Stimulated activated CD8-positive, alpha-beta memory T cell treated with anti-CD3 and anti-CD28 coated beads, Interleukin-15, amount 100 ng/mL, for 4 hours (primary cell): ENCODE data around the gene LRRC39.
"Not testable (repeated sequence)": the region's sequence is repeated elsewhere in the genome, so short reads cannot be mapped to it uniquely, and the experiment has no call there.

Experiments
- DNase-seq, 2 donors: peaks; one replicate each; pipeline ENCODE4 v3.0.0-alpha.2; 2020; ENCODE audit warnings: low read depth in 2 of 2

Gene LRRC39

GRCh38 chr1:100178091-100178490, at the start of gene LRRC39:
TSS of gene LRRC39 (minus strand) at chr1:100178256. CDS start at chr1:100168516, 9,740 bp downstream.
- no peak for DNase-seq

GRCh38 chr1:100222428-100222827, 44.4 kb upstream of the LRRC39 start:
- DNase-seq, result no peak

- DNase-seq, result no peak
Observed at GRCh38 chr1:100219883-100220282, 41.8 kb upstream of the LRRC39 start.

- no peak for DNase-seq
Observed at GRCh38 chr1:100219457-100219856, 41.4 kb upstream of the LRRC39 start.

GRCh38 chr1:100217834-100218233, 39.8 kb upstream of the LRRC39 start:
- DNase-seq, result no peak

GRCh38 chr1:100215101-100215500, 37.0 kb upstream of the LRRC39 start:
- no peak for DNase-seq

GRCh38 chr1:100213141-100213540, 35.1 kb upstream of the LRRC39 start:
- DNase-seq, result no peak

GRCh38 chr1:100206301-100206700, 28.2 kb upstream of the LRRC39 start:
- no peak for DNase-seq

GRCh38 chr1:100205593-100205992, 27.5 kb upstream of the LRRC39 start:
- not testable (repeated sequence) for DNase-seq

- DNase-seq, result not testable (repeated sequence)
Observed at GRCh38 chr1:100205103-100205502, 27.0 kb upstream of the LRRC39 start.

- not testable (repeated sequence) for DNase-seq
Observed at GRCh38 chr1:100202703-100203102, 24.6 kb upstream of the LRRC39 start.

GRCh38 chr1:100200060-100200459, 22.0 kb upstream of the LRRC39 start:
- DNase-seq, result not testable (repeated sequence)

GRCh38 chr1:100198596-100198995, 20.5 kb upstream of the LRRC39 start:
- DNase-seq, result no peak

GRCh38 chr1:100188617-100189016, 10.6 kb upstream of the LRRC39 start:
- no peak for DNase-seq

- no peak for DNase-seq
Observed at GRCh38 chr1:100187912-100188311, 9.9 kb upstream of the LRRC39 start.

GRCh38 chr1:100184536-100184935, 6.5 kb upstream of the LRRC39 start:
- no peak for DNase-seq

GRCh38 chr1:100183370-100183769, 5.3 kb upstream of the LRRC39 start:
- no peak for DNase-seq

- no peak for DNase-seq
Observed at GRCh38 chr1:100177295-100178041, 588 bp downstream of the LRRC39 start.

- DNase-seq, result no peak
Observed at GRCh38 chr1:100168051-100168450, 10.0 kb downstream of the LRRC39 start.

GRCh38 chr1:100164702-100165101, 13.4 kb downstream of the LRRC39 start:
- DNase-seq, result no peak

- DNase-seq, result no peak
Observed at GRCh38 chr1:100164216-100164615, 13.8 kb downstream of the LRRC39 start.

- no peak for DNase-seq
Observed at GRCh38 chr1:100162881-100163280, 15.2 kb downstream of the LRRC39 start.

- DNase-seq, result no peak
Observed at GRCh38 chr1:100152271-100152670, 25.8 kb downstream of the LRRC39 start.

- no peak for DNase-seq
Observed at GRCh38 chr1:100151679-100152078, 26.4 kb downstream of the LRRC39 start.
